Astrocyte of the cerebellum (primary cell): Measurements from ENCODE around the gene FARS2.

Source experiments
- DNase-seq: peaks from one replicate; pipeline ENCODE4 v3.0.0-alpha.2; 2011; ENCODE audit warnings: low read depth
- H3K4me3 ChIP-seq: 2 replicates; pipeline ENCODE4 v1.5.1; 2011; ENCODE audit warnings: mild to moderate bottlenecking, low read depth, low read length, moderate library complexity
- CTCF ChIP-seq: IDR thresholded peaks from 2 replicates; pipeline ENCODE4 v1.5.1; 2012; ENCODE audit warnings: low read length, low read depth, moderate library complexity, mild to moderate bottlenecking; ENCODE audit errors: missing control alignments
- in situ Hi-C: cut with HindIII; loops from 2 replicates; pipeline ENCODE4 v1.10.0; 2017; ENCODE audit warnings: low sequenced_read_pairs

FARS2 gene

GRCh38 chr6:5565971-5566370 is 304.7 kb downstream of the FARS2 start:
- in situ Hi-C loops = no loop called here
- DNase-seq = no peak
- TF ChIP-seq CTCF = no peak
- H3K4me3 ChIP-seq = no peak overlapping the region

- no peak overlapping the region for H3K4me3 ChIP-seq
- in situ Hi-C loops = no loop called here
- DNase-seq = no peak
- TF ChIP-seq CTCF = no peak
These were observed 305.4 kb downstream of the FARS2 start for GRCh38 chr6:5566718-5567117.

GRCh38 chr6:5567352-5567751 is 306.0 kb downstream of the FARS2 start:
- in situ Hi-C loops = no loop called here
- no peak for DNase-seq
- H3K4me3 ChIP-seq = no peak overlapping the region
- TF ChIP-seq CTCF = no peak

DNA sequence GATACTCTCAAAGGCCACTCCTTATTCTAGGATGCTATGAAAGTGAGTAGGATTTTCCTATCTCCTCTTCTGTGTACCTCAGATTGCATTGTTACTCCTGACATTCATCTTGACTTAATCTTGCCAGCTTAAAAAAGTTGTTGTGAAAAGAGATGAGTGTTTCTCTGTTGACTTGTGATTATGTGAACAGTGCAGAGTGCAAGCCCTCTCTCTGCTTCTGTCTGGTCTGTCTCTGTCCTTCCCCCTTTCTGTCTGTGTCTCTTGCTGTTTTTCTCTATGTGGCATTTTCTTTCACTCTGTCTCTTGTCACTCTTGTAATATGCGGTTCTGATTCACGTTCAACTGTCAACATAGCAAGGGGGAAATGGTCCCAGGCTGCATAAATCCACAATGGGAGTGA is 306.6 kb downstream of the FARS2 start:
- DNase-seq = no peak
- TF ChIP-seq CTCF = no peak
- H3K4me3 ChIP-seq = no peak overlapping the region
- in situ Hi-C loops = no loop called here

- in situ Hi-C loops = no loop called here
- no peak overlapping the region for H3K4me3 ChIP-seq
- no peak for TF ChIP-seq CTCF
- peak; percentile 22 for DNase-seq
These were observed 308.2 kb downstream of the FARS2 start for GRCh38 chr6:5569491-5569890.

GRCh38 chr6:5570641-5571040 is 309.3 kb downstream of the FARS2 start:
- H3K4me3 ChIP-seq = no peak overlapping the region
- in situ Hi-C loops = no loop called here
- DNase-seq = no peak
- no peak for TF ChIP-seq CTCF
